Stimulated activated CD8-positive, alpha-beta memory T cell treated with anti-CD3 and anti-CD28 coated beads, Interleukin-15, amount 100 ng/mL, for 4 hours (primary cell): ENCODE measurements around the gene SH3PXD2B.
"Not testable (repeated sequence)": the region's sequence is repeated elsewhere in the genome, so short reads cannot be mapped to it uniquely, and the experiment has no call there.

ENCODE experiments used
- DNase-seq, 2 donors: peaks; one replicate each; pipeline ENCODE4 v3.0.0-alpha.2; 2020; ENCODE audit warnings: low read depth in 2 of 2

Gene SH3PXD2B

DNA sequence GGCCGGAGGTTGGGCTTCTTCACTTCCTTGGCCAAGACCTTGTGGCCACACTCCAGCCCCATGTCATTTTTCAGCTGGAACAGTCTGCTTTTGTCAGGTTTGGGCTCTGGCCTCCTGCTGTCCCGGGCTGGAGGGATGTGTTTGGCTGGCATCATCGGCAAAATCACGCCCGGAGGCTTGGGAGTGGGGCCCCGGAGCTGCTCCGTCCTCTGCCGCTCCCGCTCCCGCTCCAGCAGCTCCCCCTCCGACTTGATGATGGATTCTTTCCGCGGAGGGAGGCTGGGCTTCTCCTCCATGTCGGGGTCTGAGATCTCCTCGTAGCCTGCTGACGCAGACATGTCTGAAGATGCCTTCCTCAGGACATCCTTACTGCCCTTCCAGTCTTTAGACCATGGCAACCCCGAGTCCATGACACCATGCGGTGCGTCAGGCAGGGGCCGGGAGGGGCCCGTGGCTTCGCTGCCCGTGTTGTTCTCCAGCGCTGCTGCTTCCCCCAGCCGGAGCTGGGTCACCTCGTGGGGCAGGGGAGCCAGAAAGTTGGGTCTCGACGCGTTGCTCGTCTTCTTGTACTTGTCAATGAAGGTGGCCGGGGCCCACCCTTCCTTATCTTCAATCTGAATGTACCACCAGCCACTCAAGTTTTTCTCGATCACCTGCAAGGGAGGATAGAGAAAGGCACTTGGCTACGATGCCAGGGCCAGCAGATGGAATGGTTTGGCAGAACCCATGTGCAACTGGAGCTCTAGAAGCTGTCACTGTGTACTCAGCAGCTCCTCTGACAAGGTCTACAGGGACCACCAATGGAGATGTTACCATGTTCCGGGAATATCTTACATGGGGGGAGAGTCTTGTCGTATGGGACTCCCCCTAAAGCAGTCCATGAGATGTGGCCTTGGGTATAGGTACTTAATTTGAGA, 114.8 kb downstream of the SH3PXD2B start:
- no peak for DNase-seq

DNA sequence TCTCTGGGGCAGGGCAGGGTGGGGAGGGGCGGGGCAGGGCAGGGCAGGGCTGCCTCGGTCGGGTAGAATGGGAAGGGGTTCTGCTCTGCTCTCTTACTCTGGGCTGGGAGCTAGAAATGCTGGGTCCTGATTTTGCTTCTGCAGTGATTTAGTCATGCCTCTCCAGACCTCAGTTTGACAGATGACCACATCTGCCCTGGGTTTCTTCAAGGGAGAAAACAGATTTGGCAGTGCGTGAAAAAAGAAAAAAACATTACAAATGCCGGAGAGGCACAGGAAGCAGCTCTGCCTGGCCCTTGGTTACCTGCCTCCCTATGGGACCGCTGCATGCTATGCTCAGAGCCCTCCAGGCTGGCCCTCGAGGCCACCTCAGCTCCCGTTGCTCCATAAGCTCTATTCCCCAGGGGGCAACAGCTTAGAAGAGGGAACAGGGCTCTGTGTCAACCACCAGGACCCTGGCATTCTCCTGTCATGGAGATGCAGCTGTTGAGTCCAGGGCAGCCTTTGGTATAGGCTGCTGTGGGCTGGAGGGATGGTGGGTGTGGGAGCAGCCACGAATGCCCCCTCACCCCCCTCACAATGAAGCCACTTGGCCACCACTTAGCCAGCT, 117.5 kb downstream of the SH3PXD2B start:
- no peak for DNase-seq

DNA sequence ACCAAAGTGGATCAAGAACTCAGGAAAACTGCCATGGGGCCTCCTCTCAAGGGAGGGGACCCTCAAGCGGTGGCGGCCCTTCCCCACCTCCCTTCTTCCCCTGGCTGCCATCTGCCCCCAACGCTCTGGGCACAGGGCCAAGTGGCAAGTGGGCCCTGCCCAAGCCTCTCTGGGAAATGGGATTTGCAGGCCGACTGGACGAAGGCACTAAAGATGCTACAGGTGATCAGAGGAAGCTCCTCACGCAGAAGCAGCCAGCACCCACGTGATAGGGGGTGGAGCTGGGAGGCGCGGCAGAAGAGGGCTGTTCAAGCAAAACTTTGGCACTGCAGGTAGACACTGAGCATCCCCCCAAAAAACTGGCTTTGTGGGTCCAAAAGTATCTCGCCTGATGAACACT, 118.1 kb downstream of the SH3PXD2B start:
- DNase-seq: no peak

DNA sequence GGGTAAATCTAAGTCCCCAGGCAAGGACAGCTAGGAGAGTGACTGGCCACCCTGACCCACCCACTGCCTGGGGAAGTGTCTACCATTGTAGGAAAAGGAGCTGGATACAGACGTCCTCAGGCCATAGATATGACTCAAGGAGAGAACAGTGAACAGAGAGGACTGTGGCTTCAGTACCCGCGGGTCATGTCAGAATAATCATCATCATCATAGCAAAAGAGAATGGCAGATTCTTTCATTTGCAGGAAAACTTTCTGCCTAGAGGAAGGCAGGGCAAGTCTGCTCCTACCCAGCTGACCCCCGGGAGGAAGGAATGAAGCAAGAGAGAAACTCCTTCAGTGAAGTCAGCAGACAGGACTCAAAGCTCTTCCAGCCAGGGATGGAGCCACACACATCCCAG, 118.6 kb downstream of the SH3PXD2B start:
- DNase-seq: no peak

DNA sequence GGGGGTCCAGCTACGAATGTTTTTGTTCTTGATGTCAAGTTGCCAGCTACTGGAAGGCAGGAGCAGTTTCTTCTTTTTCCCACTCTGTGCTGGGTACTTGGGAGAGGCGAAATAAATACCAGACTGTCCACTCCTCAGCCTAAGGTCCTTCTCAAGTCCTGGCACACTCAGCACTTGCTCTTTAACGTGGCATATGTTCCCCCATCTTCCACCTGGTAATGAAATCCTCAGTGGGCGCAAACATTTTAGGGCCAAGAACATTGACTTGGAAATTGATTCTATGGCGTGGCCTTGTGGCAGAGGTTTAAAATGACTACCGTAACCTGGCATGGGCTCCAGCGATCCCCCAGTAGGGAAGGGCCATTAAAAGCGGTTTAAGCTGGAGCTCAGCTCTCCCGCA, 119.7 kb downstream of the SH3PXD2B start:
- DNase-seq: no peak

DNA sequence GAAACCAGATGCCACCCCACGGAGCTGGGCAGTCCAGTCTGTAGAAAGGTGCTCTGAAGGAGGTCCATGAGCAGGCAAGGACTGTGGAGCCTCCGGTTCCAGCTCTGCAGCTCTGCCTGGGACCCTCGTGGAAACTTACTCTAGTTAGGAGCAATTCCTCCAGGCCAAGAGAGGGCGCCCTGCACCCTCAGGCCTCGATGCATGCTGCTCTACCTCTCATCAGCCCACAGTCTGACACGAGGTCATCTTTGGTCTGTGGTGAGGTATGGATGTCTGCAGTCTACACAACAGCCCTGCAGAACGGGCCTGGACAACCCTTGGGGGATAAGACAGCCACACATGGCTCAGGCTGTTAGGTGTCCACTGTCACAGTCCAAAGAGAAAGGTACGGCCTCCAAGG, 120.1 kb downstream of the SH3PXD2B start:
- no peak for DNase-seq

DNA sequence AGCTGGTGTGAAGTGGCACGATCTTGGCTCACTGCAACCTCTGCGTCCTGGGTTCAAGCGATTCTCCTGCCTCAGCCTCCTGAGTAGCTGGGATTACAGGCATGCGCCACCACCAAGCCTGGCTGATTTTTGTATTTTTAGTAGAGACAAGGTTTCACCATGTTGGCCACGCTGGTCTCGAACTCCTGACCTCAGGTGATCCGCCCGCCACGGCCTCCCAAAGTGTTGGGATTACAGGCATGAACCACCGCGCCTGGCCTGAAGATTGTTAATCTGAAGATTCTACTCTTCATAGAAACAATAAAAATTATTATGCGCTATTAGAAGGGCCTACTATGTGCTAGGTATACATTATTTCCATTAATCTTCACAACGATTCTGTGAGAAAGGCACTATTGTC, 127.4 kb downstream of the SH3PXD2B start:
- not testable (repeated sequence) for DNase-seq

DNA sequence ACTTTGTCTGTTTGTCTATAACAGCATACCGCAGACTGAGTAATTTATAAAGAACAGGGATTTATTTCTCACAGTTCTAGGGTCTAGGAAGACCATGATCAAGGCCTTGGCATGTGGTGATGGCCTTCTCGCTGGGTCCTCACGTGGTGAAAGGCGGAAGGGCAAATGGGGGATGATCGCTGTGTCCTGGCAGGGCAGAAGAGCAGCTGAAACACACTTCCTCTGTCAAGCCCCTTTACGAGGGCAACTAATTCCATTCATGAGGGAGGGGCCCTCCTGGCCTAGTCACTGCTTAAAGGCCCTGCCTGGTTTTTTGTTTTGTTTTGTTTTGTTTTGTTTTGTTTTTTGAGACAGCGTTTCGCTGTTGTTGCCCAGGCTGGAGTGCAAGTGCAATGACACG, 128.9 kb downstream of the SH3PXD2B start:
- no peak for DNase-seq

DNA sequence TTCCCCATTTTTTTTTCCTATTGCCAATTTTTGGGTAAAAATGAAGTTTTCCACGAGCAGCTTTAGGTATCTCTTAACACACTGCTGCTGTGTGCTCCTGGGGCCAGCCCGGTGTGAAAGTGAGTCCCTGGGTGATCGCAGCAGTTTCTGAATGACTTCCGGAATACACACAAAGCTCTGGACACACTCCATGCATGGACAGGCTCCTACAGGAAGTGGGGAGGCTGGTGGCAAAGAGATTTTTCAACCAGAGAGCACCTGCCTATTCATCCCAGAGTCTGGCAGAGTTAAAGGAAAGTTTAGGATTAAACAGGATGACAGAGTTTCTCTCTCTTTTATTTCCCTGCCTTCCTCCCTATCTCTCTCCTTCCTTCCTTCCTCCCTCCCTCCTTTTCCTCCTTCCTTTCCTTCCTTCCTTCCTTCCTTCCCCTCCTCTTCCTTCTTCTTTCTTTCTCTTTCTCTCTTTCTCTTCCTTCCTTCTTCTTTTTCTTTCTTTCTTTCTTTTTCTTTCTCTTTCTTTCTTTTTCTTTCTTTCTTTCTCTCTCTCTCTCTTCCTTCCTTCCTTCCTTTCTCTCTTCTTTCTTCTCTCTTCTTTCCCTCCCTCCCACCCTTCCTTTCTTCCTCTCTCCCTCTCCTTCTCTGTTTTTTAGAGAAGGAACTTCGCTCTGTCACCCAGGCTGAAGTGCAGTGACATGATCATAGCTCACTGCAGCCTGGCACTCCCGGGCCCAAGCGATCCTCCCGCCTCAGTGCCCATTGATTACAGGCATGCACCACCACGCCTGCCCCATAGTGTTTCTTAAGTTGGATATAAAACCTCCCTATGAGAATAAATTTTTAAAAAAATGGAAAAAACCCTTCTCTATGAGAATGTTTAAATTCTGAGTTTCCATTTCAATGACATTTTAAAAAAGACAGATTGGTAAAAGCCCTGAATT, 132.0 kb downstream of the SH3PXD2B start:
- DNase-seq: no peak

DNA sequence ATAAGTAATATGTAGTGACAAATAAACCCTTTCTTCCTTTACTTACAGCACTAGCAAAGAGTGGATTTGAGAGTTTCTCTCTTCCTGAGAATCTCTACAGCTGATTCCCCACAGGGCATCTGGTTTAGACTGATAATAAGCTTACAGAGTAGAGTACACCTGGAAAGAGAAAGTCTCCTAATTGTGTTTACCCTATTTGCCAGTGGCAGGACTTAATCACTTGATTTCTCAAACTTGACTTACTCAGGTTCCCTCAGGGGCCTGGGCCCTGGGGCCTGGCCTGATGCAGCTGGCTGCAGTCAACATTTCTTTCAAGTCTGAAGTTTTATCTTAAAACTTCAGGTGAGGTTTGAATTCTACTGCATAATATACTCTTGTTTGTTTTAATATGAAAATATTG, 132.7 kb downstream of the SH3PXD2B start:
- no peak for DNase-seq

DNA sequence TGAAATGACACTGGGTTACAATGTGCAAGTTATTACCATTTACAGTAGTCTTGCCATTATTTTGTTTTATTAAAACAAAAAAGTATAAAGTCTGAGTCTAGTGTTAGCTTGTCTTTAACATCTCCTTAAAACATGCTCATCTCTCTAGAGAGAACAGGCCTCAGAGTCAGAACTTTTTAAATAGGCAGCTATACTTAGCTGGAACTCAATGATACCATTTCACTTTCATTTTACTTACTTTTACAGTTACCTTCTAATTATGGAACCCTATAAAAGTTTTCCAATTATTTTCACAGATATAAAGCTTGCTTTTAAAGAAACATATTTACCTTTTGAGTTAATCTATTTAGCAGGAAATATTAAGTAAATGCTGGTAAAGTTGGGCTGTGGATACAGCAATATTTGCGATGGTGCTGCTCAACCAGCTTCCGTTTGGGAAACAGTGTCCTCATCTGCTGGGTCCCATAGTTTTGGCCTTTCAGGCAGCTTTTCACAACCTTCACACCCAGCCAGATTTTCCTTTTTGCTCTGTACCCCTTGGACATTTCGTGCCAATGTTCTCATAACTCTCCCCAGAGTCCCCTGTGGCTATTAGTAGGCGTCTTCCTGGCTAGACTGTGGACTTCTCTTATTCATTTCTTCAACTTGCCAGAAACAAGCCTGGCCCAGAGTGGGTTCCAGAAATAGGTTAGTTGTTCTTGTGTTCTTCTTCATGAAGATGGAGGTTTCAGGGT, 134.4 kb downstream of the SH3PXD2B start:
- no peak for DNase-seq

DNA sequence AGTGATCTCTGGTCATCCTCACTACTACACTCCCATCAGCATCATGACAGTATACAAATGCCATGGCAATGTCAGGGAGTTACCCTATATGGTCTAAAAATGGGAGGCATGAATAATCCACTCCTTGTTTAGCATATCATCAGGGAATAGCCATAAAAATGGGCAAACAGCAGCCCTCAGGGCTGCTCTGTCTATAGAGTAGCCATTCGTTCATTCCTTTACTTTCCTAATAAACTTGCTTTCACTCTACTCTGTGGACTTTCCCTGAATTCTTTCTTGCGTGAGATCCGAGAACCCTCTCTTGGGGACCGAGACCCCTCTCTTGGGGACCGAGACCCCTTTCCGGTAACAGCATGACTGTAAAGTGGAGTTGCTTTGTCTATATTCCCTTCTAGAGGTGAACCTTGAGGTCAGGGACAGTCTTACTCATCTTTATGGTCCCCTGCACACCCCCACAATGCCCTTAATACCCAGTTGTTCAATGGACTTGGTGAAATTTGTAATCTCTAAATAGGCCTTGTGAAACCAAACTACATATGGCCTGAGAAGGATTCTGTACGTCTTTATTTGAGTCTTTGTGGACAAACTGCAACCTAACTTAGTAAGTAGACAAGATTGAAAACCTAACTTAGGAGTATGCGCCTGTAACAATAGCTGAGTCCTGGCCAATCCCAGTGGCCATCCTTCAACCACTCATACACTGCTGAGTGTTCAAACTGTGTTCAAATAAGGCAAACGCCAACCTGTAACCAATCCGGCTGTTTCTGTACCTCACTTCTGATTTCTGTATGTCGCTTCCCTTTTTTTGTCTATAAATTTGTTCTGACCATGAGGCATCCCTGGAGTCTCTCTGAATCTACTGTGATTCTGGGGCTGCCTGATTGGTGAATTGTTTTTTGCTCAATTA, 138.5 kb downstream of the SH3PXD2B start:
- no peak for DNase-seq

DNA sequence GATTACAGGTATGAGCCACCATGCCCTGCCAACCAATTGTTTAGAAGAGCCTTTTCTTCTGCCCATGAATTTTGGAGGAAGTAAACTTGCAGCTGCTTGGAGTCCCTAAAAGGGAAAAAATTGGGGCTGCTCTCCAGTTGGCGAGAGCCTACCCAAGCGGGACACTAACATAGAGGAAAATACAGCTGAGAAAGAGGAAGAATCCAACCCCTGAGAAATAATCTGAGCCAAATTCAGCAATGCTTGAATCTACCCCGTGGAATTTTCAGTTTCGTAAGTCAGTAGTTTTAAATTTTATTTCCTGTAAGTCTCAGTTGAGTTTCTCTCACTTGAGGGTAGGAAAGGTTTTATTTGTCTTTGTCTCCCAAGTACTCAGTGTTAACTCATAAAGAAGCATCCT, 140.4 kb downstream of the SH3PXD2B start:
- no peak for DNase-seq

DNA sequence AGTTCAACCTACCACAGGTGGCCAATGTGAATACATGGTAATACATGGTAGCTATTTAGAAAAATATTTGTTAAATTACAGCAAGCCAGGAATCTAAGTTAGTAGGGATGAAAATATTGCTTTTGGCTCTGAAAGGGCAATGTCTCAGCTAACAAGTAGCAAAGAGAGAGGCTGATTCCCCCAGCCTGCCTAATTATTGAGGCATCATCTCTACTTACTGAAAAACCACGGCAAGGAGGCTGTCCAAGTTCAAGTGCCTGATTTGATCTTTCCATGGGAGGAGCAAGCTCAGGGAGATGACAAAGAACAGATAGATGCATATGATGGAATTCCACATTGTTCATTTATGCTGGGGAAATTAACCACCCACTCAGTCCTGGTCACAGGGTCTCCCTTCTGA, 142.0 kb downstream of the SH3PXD2B start:
- no peak for DNase-seq

DNA sequence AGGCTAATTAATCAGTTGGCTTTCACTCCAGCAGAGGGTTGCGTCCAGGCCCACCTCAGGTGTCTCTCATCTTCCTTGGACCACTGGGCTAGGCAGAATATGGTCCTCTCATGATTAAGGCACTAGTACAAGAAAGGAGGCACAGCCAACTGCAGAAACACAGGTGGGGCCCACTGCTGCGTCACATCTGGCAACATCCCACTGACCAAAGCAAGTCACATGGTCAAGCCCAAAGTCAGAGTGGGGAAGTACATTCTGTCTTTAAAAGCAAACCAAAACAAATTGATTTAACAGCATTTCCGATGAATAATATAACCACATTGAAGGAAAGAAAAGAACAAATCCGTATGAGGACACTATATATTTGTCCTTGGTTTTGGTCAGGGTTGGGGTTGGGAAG, 142.7 kb downstream of the SH3PXD2B start:
- no peak for DNase-seq

DNA sequence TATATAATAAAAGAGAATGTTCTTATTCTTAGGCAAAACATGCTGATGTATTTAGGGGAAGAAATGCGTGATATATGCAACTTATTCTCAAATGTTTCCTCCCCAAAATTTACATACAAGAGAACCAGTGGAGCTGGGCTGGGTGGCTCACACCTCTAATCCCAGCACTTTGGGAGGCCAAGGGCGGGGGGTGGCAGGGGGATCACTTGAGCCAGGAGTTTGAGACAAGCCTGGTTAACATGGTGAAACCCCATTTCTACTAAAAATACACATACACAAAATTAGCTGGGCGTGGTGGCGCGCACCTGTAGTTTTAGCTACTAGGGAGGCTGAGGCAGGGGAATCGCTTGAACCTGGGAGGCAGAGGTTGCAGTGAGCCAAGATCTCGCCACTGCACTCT, 143.3 kb downstream of the SH3PXD2B start:
- DNase-seq: no peak

DNA sequence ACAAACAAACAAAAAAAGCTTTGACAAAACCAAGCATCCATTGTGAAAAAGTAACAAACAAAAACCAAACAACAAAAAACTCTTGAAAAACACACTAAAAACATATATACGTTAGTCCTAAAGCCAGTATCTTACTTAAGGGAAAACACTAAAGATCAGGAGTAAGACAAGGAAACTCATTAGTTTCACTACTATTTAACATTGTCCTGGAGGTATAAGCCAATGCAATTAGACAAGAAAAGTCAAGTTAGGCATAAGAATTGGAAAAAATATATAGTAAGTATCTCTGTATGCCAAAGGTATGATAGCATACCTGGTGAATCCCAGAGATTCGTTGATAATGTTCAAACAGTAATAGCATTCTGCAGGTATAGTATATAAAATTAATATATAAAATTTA, 148.9 kb downstream of the SH3PXD2B start:
- no peak for DNase-seq

DNA sequence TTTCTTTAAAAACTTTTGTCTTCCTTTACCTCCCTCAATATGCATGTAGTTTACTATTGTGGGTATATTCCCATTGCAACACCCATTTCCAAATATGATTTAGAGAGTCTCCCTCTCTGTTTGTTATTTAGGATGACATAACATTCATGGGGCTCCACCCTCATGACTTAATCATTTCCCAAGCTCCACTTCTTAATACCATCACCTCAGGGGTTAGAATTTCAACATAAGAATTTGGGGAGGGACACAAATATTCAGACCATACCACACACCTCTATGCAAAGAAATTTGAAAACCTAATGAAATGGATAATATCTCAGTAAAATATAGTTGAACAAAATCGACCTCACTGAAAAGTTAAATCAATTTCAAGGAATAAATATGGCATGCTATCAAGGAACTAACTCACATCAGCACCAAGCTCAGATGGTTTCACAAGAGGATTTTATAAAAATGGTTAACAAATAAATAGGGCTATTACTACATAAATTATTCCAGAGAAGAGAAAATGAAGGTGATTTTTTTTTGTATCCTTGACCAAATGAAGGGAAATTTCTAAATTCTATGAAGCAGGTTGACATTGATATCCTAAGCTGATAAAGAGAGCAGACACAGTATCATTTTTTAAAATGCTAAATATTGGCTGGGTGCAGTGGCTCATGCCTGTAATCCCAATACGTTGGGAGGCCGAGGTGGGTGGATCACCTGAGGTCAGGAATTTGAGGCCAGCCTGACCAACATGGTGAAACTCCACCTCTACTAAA, 150.6 kb downstream of the SH3PXD2B start:
- no peak for DNase-seq

DNA sequence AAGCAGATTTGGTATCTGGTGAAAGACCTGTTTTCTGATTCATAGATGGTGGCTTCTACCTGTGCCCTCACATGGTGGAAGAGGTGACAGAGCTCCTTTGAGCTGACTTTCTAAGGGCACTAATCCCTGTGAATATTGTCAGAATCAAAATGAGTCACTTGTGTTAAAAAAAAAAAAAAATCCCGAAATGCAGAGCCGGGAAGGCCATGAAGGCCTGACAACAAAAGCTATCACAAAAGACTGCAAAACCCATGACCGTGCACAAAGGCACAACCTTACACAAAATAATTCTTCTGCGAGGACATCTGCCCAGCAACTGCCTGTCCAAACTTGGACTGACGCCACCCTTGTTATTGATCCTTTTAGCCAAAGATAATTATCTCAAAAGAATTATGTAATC, 151.2 kb downstream of the SH3PXD2B start:
- DNase-seq: no peak
